ENCODE measurements around the gene YTHDC1. TPM values are rescaled to one million over a fixed set of nuclear protein-coding genes. Genes with fewer than 3 reads are reported as not detected.

The YTHDC1 gene
- total and polyA plus RNA-seq, 2 of the 8 experiments (the other 6 are each of a cell fraction or from before 2014, with no cell fraction given): 25.7 to 89.5 TPM

DNA sequence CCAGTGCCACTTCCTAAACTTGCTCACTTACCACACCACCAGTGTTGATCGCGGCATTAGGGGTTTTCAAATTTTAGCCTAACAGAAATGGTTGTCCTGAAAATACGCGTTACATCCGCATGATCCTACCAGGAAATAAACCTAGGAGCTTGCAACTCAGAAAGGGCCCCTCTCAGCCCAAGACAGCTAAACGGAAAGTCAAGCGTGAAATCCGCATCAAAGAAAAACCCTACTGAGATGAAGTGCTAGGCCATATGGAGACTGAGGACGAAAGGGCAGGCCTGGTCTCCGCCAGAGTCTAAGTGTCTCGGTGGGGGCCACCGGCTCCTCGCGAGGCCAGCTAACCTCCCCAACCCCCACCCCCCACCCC, 626 bp downstream of the YTHDC1 start:
- no peaks in the 10 kb centered on the region for H3K27me3 ChIP-seq (replicated peaks in 1 of 4; ENCODE audit: control insufficient read depth in 3 of 4, extremely low read depth in 1 of 4, insufficient read depth in 3 of 4, low read length in 3 of 4)
- no peaks in the 10 kb centered on the region for H3K9me3 ChIP-seq (ENCODE audit: insufficient read depth in 2 of 2, low read depth in 1 of 2, low read length in 1 of 2)
- H2BK20ac ChIP-seq (ENCODE audit: low read length): no peak overlapping the region
- H4K91ac ChIP-seq (replicated peaks; ENCODE audit: insufficient read length, low read length): peak overlapping the region; percentile 7
- H4K20me1 ChIP-seq (replicated peaks in 1 of 2; ENCODE audit: control insufficient read depth in 1 of 2, insufficient read depth in 2 of 2, low read length in 2 of 2): peaks cover 9 to 12% of the 10 kb centered on the region in 2 experiments
- no peaks in the 10 kb centered on the region; a peak in 1 of 8 replicates for H3K36me3 ChIP-seq (ENCODE audit: control insufficient read depth in 2 of 4, insufficient read depth in 4 of 4, low read length in 3 of 4)
- POLR2A ChIA-PET (ENCODE audit: partially characterized antibody): interaction anchor here (0.9 to 7.7 kb wide), 9 partner anchors 11 to 93 kb away, joined by 3 to 68 read pairs (median 4); no protein-coding TSS in a partner anchor
- H2AFZ ChIP-seq (ENCODE audit: low read length): no peak overlapping the region
- peak overlapping the region; percentile 6 for H4K5ac ChIP-seq (ENCODE audit: insufficient read length, low read depth, low read length)
- H3K4me2 ChIP-seq (ENCODE audit: insufficient read depth in 1 of 2, low read depth in 2 of 2, low read length in 2 of 2): peak overlapping the region; percentile 64 to 84
- no peak overlapping the region for H3K14ac ChIP-seq (ENCODE audit: insufficient read length)
- no peak overlapping the region for H3K23ac ChIP-seq (ENCODE audit: insufficient read length)
- H3K23me2 ChIP-seq (ENCODE audit: low read depth, low read length): 0 out of 2 replicates have a peak, but pooled peaks cover 2% of the 10 kb centered on the region
- H3K79me2 ChIP-seq (ENCODE audit: control insufficient read depth in 1 of 2, insufficient read depth in 2 of 2, low read length in 2 of 2): peaks cover 56 to 60% of the 10 kb centered on the region in 2 experiments
- no peak overlapping the region for H2AK5ac ChIP-seq (ENCODE audit: low read depth, low read length)
- no peak overlapping the region for H2BK15ac ChIP-seq (ENCODE audit: low read length)
- H3K56ac ChIP-seq (replicated peaks; ENCODE audit: insufficient read length, low read depth, low read length): no peak overlapping the region
- H3K4ac ChIP-seq (replicated peaks; ENCODE audit: insufficient read length, low read depth, low read length): no peak overlapping the region
- CTCF ChIA-PET (ENCODE audit: partially characterized antibody): no interaction called here
- FAIRE-seq (no peak), DNase-seq (ENCODE audit: low read depth in 1 of 2, low spot score in 2 of 2) (no peak)
- peak overlapping the region; percentile 98 for H2BK5ac ChIP-seq (ENCODE audit: low read depth, low read length)
- peak overlapping the region; percentile 88 to 94 (median 92) for H3K4me3 ChIP-seq (ENCODE audit: extremely low read depth in 1 of 4, insufficient read depth in 2 of 4, low read depth in 3 of 4, low read length in 4 of 4)
- no peak overlapping the region; the same call in 1 of the 2 replicates for H2BK12ac ChIP-seq (ENCODE audit: low read depth, low read length)
- peak overlapping the region; percentile 89 to 99 (median 97) for H3K9ac ChIP-seq (replicated peaks in 1 of 4; ENCODE audit: extremely low read depth in 1 of 4, low read depth in 3 of 4, low read length in 3 of 4)
- peaks cover 0 to 11% (median 3%) of the 10 kb centered on the region in 4 experiments; a peak in 4 of 7 replicates for H3K4me1 ChIP-seq (replicated peaks in 1 of 4; ENCODE audit: control insufficient read depth in 3 of 4, insufficient read depth in 4 of 4, low read length in 3 of 4)
- 1% methylated on average over 10 of the region's 14 CpGs; no CpG with 5 or more reads in 1 of the 2 experiments for WGBS, 2 experiments (ENCODE audit: extremely low coverage in 1 of 2, insufficient coverage in 1 of 2, insufficient read length in 1 of 2, insufficient replicate concordance in 2 of 2, low coverage in 1 of 2, low lambda C conversion rate in 2 of 2, missing lambda C conversion rate in 1 of 2)
- H4K8ac ChIP-seq (ENCODE audit: extremely low read depth, insufficient read depth, low read length): peak overlapping the region; percentile 72; the same call in 1 of the 2 replicates
- H3K79me1 ChIP-seq (ENCODE audit: low read depth, low read length): no peaks in the 10 kb centered on the region
- no peak overlapping the region for H2BK120ac ChIP-seq (replicated peaks; ENCODE audit: low read depth, low read length)
- TF ChIP-seq SAP30 (IDR thresholded peaks at IDR 0.05; ENCODE audit: insufficient read depth, insufficient replicate concordance, low read length) (peak; percentile 19), HDAC6 (IDR thresholded peaks at IDR 0.05; ENCODE audit: low read depth, low read length) (no peak), TAF7 (optimal IDR thresholded peaks at IDR 0.05; ENCODE audit: borderline replicate concordance, low read depth, low read length) (peak; percentile 13)
- H3K27ac ChIP-seq (ENCODE audit: low read depth, low read length): peak overlapping the region; percentile 96
- H3K18ac ChIP-seq (ENCODE audit: extremely low read depth, low read length): no peak overlapping the region; the same call in 1 of the 2 replicates

All from H1 (cell line).